Measurements from ENCODE around the gene TCN2. TPM values are rescaled to one million over a fixed set of nuclear protein-coding genes. Genes with fewer than 3 reads are reported as not detected.
"Not testable (repeated sequence)": the region's sequence is repeated elsewhere in the genome, so short reads cannot be mapped to it uniquely, and the experiment has no call there.

The TCN2 gene
- total RNA-seq, result 10 to 100 TPM; 16.7 to 40.7 TPM

GRCh38 chr22:30606455-30607299 is at the start of gene TCN2:
TCN2 (plus strand) TSS chr22:30607174; CDS start chr22:30607332, 158 bp downstream.
- intact Hi-C loops (cut with DNase I), result no loop called here
- peak within 1 kb of the TSS; percentile 36 to 44 for H3K4me3 ChIP-seq
- H3K36me3 ChIP-seq, result no peaks in the 10 kb centered on the region
- TF ChIP-seq, protein P1, sequence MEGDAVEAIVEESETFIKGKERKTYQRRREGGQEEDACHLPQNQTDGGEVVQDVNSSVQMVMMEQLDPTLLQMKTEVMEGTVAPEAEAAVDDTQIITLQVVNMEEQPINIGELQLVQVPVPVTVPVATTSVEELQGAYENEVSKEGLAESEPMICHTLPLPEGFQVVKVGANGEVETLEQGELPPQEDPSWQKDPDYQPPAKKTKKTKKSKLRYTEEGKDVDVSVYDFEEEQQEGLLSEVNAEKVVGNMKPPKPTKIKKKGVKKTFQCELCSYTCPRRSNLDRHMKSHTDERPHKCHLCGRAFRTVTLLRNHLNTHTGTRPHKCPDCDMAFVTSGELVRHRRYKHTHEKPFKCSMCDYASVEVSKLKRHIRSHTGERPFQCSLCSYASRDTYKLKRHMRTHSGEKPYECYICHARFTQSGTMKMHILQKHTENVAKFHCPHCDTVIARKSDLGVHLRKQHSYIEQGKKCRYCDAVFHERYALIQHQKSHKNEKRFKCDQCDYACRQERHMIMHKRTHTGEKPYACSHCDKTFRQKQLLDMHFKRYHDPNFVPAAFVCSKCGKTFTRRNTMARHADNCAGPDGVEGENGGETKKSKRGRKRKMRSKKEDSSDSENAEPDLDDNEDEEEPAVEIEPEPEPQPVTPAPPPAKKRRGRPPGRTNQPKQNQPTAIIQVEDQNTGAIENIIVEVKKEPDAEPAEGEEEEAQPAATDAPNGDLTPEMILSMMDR (IDR thresholded peaks at IDR 0.05), result peak in 1 of 4 experiments; percentile 8
- TF ChIP-seq POLR2AphosphoS5 (IDR thresholded peaks at IDR 0.05) (peak; percentile 67), POLR2A (IDR thresholded peaks at IDR 0.05) (peak; percentile 25)
- H3K9me3 ChIP-seq, result no peaks in the 10 kb centered on the region
- 2% methylated on average over 22 of the region's 24 CpGs for WGBS
- DNase-seq (ENCODE audit: low spot score), result peak; percentile 79
- H3K27me3 ChIP-seq (replicated peaks; ENCODE audit: insufficient read depth), result no peaks in the 10 kb centered on the region
- no peaks in the 10 kb centered on the region for H3K4me1 ChIP-seq (replicated peaks)
- peak within 1 kb of the TSS; percentile 64 to 65 for H3K27ac ChIP-seq

GRCh38 chr22:30557243-30557642 is 49.7 kb upstream of the TCN2 start:
- no peaks in the 10 kb centered on the region for H3K9me3 ChIP-seq
- H3K4me3 ChIP-seq, result no peak overlapping the region
- no peaks in the 10 kb centered on the region for H3K4me1 ChIP-seq (replicated peaks)
- no peaks in the 10 kb centered on the region for H3K27me3 ChIP-seq (replicated peaks; ENCODE audit: insufficient read depth)
- WGBS, result 76% methylated on average over 8 of the region's 8 CpGs
- no peaks in the 10 kb centered on the region for H3K36me3 ChIP-seq
- no peak overlapping the region for H3K27ac ChIP-seq
- no peak for DNase-seq (ENCODE audit: low spot score)
- no peak for TF ChIP-seq POLR2AphosphoS5 (IDR thresholded peaks at IDR 0.05)
- TF ChIP-seq, protein P1 (IDR thresholded peaks at IDR 0.05), result no peak
- TF ChIP-seq POLR2A (IDR thresholded peaks at IDR 0.05), result no peak
- intact Hi-C loops (cut with DNase I), result no loop called here

GRCh38 chr22:30559889-30560288 is 47.1 kb upstream of the TCN2 start:
- Histone ChIP-seq H3K27me3 (replicated peaks; ENCODE audit: insufficient read depth) (no peaks in the 10 kb centered on the region), H3K4me1 (replicated peaks) (no peaks in the 10 kb centered on the region), H3K9me3 (no peaks in the 10 kb centered on the region), H3K36me3 (no peaks in the 10 kb centered on the region), H3K27ac (no peak overlapping the region), H3K4me3 (no peak overlapping the region)
- 86% methylated on average over 6 of the region's 6 CpGs for WGBS
- intact Hi-C loops (cut with DNase I), result no loop called here
- DNase-seq (ENCODE audit: low spot score), result no peak
- no peak for TF ChIP-seq POLR2AphosphoS5 (IDR thresholded peaks at IDR 0.05)
- TF ChIP-seq POLR2A (IDR thresholded peaks at IDR 0.05), result no peak
- TF ChIP-seq, protein P1 (IDR thresholded peaks at IDR 0.05), result no peak

- 90% methylated on average over 11 of the region's 11 CpGs for WGBS
- DNase-seq (ENCODE audit: low spot score); H3K27ac ChIP-seq; H3K9me3 ChIP-seq; H3K4me1 ChIP-seq (replicated peaks); intact Hi-C loops (cut with DNase I); H3K27me3 ChIP-seq (replicated peaks; ENCODE audit: insufficient read depth); H3K36me3 ChIP-seq; H3K4me3 ChIP-seq: not testable (repeated sequence)
Observed at GRCh38 chr22:30560643-30561202, 46.3 kb upstream of the TCN2 start.

GRCh38 chr22:30561402-30562189 is 45.4 kb upstream of the TCN2 start:
- H3K4me1 ChIP-seq (replicated peaks), result no peaks in the 10 kb centered on the region
- WGBS, result 69% methylated on average over 10 of the region's 10 CpGs
- intact Hi-C loops (cut with DNase I), result no loop called here
- no peaks in the 10 kb centered on the region for H3K36me3 ChIP-seq
- no peaks in the 10 kb centered on the region for H3K27me3 ChIP-seq (replicated peaks; ENCODE audit: insufficient read depth)
- no peak overlapping the region for H3K27ac ChIP-seq
- no peak for DNase-seq (ENCODE audit: low spot score)
- H3K4me3 ChIP-seq, result no peak overlapping the region
- TF ChIP-seq POLR2A (IDR thresholded peaks at IDR 0.05), result no peak
- TF ChIP-seq POLR2AphosphoS5 (IDR thresholded peaks at IDR 0.05), result no peak
- TF ChIP-seq, protein P1 (IDR thresholded peaks at IDR 0.05), result no peak
- no peaks in the 10 kb centered on the region for H3K9me3 ChIP-seq
